SKM-1 (cell line): ENCODE data around the gene FNDC3A.

Experiments used
- DNase-seq: peaks from one replicate; lab custom pipeline; 2025; ENCODE audit not compliant: unreplicated experiment; lab: John Stamatoyannopoulos, UW

The FNDC3A gene

GRCh38 chr13:49213997-49214916 is 238.5 kb downstream of the FNDC3A start:
- DNase-seq = no peak

GRCh38 chr13:49214917-49215376 is 239.2 kb downstream of the FNDC3A start:
- DNase-seq = peak; percentile 89

GRCh38 chr13:49216334-49216733 is 240.6 kb downstream of the FNDC3A start:
- no peak for DNase-seq

- no peak for DNase-seq
Measured at GRCh38 chr13:49217962-49218492, 242.3 kb downstream of the FNDC3A start.

- DNase-seq = no peak
Measured at GRCh38 chr13:49218493-49219051, 242.9 kb downstream of the FNDC3A start.

GRCh38 chr13:49219647-49220035 is 243.9 kb downstream of the FNDC3A start:
- no peak for DNase-seq

GRCh38 chr13:49220036-49220855 is 244.5 kb downstream of the FNDC3A start, which contains the start of gene MLNR:
Gene MLNR (plus strand): TSS chr13:49220338. CDS start chr13:49220338, 0 bp downstream.
- DNase-seq = no peak

- DNase-seq = no peak
Measured at GRCh38 chr13:49220856-49221589, 245.3 kb downstream of the FNDC3A start.

- no peak for DNase-seq
Measured at GRCh38 chr13:49221590-49221965, 245.9 kb downstream of the FNDC3A start.

GRCh38 chr13:49225223-49226042 is 249.7 kb downstream of the FNDC3A start:
- peak; percentile 71 for DNase-seq

GRCh38 chr13:49226613-49227012 is 250.9 kb downstream of the FNDC3A start:
- DNase-seq = no peak

- no peak for DNase-seq
Measured at GRCh38 chr13:49234741-49235140, 259.0 kb downstream of the FNDC3A start.

GRCh38 chr13:49235856-49236431 is 260.2 kb downstream of the FNDC3A start:
- DNase-seq = no peak

GRCh38 chr13:49238621-49239020 is 262.9 kb downstream of the FNDC3A start:
- no peak for DNase-seq

- no peak for DNase-seq
Measured at GRCh38 chr13:49240017-49240416, 264.3 kb downstream of the FNDC3A start.

- DNase-seq = no peak
Measured at GRCh38 chr13:49241296-49241695, 265.6 kb downstream of the FNDC3A start.

GRCh38 chr13:49245101-49245500 is 269.4 kb downstream of the FNDC3A start:
- no peak for DNase-seq

- DNase-seq = no peak
Measured at GRCh38 chr13:49246850-49247642, 271.3 kb downstream of the FNDC3A start.
